Epithelial cell of proximal tubule (primary cell): Measurements from ENCODE around the gene FLNB. TPM values are rescaled to one million over a fixed set of nuclear protein-coding genes. Genes with fewer than 3 reads are reported as not detected.

ENCODE experiments used
- DNase-seq: peaks from one replicate; pipeline ENCODE4 v3.0.0-alpha.2; 2011; ENCODE audit warnings: low read depth
- H3K4me3 ChIP-seq: 2 replicates; pipeline ENCODE4 v1.5.1; 2011; ENCODE audit warnings: low read depth, mild to moderate bottlenecking, low read length
- CTCF ChIP-seq: conservative IDR thresholded peaks from 2 replicates; pipeline ENCODE4 v1.5.1; 2012; ENCODE audit warnings: low read depth, mild to moderate bottlenecking, low read length
- total RNA-seq: library from RNA; depleted of rRNA; stranded (reverse); fragments of >200 nt; gene quantifications from 2 replicates; pipeline ENCODE4 v1.2.3, GENCODE V29; 2015

FLNB gene
- total RNA-seq, 1 donor from 2014 or later = 223 TPM

- DNase-seq = no peak
- H3K4me3 ChIP-seq = no peak overlapping the region
- no peak for TF ChIP-seq CTCF
Measured at GRCh38 chr3:58176827-58177489, 168.7 kb downstream of the FLNB start.

GRCh38 chr3:58177747-58178527 is 169.7 kb downstream of the FLNB start:
- H3K4me3 ChIP-seq = peak overlapping the region; percentile 54
- no peak for DNase-seq
- peak; percentile 84 for TF ChIP-seq CTCF

GRCh38 chr3:58178528-58179234 is 170.5 kb downstream of the FLNB start:
- no peak for DNase-seq
- peak overlapping the region; percentile 54 for H3K4me3 ChIP-seq
- TF ChIP-seq CTCF = no peak

- no peak for TF ChIP-seq CTCF
- no peak overlapping the region for H3K4me3 ChIP-seq
- no peak for DNase-seq
Measured at GRCh38 chr3:58179235-58180098, 171.2 kb downstream of the FLNB start.

- no peak overlapping the region for H3K4me3 ChIP-seq
- DNase-seq = no peak
- no peak for TF ChIP-seq CTCF
Measured at GRCh38 chr3:58180099-58180880, 172.1 kb downstream of the FLNB start.
